Activated naive CD8-positive, alpha-beta T cell treated with anti-CD3 and anti-CD28 coated beads, Interleukin-2, amount 50 U/mL, for 16 hours (primary cell): ENCODE measurements around the gene PI16.
"Not testable (repeated sequence)": the region's sequence is repeated elsewhere in the genome, so short reads cannot be mapped to it uniquely, and the experiment has no call there.

Experiments used
- DNase-seq: peaks from one replicate; pipeline ENCODE4 v3.0.0-alpha.2; 2020; ENCODE audit warnings: low read depth, low spot score

PI16 gene

DNA sequence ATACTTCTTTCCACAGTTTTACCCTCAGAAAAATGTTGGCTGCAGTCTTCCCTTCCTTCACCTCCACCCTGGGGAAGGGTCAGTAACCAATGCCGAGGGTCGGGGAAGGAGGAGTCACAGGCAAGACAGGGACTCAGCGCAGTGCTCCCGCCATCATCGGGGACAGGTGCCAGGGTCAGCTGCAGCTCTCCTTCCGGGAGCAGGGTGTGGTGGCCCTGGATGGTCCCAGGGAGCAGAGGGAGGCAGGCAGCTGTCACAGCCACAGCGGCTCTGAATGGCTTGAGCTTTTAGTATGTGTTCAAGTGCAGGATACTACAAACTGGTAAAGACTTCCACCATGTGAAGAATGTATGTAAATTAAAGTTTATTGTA is 26.0 kb upstream of the PI16 start:
- no peak for DNase-seq

DNA sequence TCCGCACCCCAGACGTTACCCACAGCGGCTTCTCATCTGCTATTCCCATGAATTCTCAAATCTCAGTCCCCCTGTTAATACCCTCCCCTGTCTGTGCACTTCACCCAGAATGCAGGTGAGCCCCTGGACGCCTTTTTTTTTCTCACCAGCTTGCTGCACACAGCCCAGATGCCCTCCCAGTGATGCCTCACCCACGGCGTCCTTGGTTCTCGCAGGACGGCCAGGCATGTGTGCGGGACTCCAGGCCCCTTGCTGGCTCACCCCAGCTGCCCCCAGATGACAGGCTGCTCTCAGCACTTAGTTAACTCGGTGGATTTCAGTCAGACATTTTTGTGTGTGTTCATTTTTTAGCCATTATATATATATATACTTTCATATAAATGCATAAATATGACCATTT is 25.4 kb upstream of the PI16 start:
- DNase-seq, result no peak

DNA sequence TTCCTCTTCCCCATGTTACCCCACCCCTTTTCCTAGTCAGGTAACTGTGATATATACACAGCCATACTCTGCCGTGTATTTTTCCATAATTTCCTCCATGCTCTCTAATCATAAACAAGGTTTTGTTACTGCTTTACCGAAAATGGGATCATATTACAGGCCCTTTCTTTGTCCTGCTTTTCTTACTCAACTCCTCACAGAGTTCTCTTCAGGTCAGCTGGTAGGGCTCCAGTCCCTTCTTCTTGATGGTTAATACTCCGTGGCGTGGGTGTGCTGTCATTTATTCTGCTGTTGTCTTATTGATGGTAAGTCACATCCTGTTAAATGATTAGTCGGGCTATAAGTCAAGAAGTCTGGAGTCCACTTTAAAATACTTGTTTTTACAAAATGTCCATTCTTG is 24.9 kb upstream of the PI16 start:
- no peak for DNase-seq

DNA sequence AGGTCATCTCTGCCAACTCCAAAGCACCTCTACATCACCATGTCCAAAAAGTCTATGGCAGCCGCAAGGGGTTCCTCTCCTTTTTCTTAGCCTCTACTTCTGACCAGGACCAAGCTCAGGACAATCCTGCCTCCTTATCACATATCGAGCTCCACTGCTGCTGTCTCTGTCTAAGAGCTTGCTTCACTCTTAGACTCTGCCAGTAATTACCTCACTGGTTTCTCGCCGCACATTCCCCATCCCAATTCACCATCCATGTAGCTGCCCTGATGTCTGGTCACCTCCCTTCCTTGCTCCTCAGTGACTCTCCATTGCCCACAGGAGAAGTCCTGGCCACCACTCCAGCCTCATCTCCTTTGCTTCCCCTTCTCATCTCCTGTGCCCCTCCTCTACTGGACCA is 24.1 kb upstream of the PI16 start:
- DNase-seq, result no peak

DNA sequence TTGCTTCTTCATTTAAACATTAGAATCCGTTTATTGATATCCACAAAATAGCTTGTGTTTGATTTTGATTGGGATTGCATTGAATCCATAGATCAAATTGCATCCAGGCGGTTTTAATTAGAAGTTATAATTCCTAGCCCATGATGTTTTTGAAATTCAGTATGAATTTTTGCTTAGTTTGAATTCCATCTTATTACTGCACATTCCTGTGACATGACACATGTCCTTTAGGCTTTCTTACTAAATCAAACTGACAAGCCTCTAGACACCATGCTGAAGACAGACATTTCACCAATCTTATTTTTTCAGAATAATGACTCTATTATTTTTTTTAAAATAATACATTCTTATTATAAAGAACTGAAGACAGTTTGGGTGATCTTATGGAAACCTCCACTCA is 21.4 kb upstream of the PI16 start:
- no peak for DNase-seq

DNA sequence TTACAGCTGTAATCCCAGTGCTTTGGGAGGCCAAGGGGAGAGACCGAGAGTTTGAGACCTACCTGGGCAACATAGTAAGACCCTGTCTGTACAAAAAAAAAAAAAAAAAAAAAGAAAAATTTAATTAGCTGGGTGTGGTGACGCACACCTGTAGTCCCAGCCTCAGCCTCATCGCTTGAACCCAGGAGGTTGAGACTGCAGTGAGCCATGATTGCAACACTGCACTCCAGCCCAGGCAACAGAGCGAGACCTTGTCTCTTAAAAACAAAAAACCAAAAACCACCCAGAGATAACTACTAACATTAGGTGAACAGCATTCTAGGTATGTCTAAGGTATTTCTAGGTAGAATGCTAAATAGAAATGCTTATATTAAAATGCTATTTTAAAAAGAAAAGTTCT is 21.0 kb upstream of the PI16 start:
- DNase-seq, result no peak

DNA sequence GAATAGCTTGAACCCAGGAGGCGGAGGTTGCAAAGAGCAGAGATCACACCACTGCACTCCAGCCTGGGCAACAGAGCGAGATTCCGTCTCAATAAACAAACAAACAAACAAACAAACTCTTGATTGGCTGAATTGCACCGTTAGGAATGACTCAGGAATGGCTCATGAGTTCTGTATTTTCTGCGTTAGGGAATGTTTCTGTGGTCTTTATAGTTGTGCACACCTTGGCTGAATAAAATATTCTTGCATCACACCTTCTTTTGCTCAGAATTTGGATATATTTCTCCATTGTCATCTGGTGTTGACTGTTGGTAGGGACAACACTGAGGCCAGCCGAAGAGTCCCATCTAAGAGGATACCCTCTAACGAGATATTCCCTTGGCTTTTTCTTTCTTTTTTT is 19.6 kb upstream of the PI16 start:
- DNase-seq, result no peak

DNA sequence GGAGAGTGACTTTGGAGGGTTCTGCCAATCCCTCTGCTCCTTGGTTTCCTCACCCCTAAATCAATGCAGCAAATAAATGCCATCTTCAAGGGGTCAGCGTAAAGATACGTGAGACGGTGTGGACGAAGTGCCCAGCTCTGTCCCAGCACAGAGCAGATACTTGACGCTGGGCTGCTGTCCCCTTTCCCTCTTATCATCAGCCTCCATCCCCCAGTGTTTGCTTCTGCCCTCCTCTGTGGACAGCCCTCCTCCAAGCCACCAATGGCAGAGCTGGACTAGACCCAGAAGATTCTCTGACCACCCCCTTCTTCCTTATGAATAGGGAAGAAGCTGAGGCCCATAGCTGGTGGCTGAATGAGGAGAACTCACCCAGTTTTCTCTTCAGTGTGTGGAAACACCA is 17.7 kb upstream of the PI16 start:
- no peak for DNase-seq

DNA sequence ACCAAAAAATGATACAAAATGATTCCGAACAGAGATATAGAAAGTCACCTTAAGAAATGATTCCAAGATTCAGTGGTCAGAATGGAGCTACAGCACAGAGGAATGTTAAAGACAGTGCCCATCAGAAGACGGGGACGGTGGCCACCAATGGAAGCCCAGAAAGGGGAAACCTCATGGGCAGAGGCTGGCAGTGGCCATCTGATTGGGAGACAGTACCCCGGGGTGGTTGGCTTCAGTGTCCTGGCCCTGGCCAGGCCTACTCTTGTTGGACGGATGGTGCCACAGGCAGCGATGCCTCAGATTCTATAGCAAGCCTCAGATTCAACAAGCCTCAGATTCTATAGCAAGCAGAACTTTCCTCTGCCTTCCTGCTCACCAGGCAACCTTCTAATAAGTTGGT is 16.6 kb upstream of the PI16 start:
- DNase-seq, result no peak

DNA sequence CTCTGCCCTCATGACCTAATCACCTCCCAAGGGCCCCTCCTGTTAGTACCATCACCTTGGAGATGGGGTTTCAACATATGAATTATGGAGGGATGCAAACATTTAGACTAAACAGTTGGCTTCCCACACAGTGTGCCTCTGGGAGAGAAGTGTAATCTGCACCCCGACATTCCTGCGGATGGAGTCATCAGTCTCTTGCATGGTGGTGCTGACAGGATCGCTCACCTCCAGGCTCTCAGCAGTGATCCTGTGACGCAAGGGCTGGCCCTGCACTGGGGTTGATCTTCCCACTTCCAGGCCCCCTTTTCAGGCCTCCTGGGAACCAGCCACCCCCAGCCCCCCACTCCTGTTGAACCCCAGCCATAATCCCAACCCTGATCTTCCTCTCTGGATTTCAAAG is 16.0 kb upstream of the PI16 start:
- no peak for DNase-seq

DNA sequence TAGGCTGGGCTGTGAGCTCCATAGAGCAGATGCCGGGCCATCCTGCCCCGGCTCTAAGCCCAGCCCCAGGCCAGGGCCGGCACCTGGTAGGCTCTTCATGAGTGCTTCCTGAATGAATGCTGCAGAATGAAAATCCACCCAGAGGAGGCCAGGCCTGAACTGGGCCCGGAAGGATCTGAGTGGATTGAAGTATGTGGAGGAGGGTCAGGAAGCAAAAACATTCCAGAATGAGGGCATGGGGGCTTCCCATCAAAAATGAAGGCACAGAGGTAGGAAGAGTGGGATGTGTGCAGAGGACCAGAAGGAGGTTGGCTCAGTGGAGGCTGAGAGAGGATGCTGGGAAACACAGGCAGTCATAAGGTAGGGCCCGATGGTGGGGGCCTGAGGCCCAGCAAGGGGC is 15.5 kb upstream of the PI16 start:
- not testable (repeated sequence) for DNase-seq

DNA sequence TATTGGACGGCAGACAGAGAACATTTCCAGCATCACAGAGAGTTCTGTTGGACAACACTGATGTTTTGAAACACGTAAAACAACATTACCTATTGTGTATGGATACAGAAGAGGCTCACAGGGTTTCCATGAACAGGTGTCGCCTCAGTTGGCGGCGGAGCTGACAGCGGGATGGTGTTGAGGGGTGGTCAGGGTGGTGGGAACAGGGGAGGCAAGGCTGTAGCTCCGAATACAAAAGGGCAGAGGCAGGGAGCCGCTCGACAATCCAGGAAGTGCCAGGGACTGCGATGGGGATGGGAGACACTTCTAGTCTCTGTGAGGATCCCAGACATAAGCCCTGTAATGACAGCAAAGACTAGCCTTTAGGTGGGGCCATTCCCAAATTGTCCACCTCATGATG is 14.5 kb upstream of the PI16 start:
- DNase-seq, result no peak

DNA sequence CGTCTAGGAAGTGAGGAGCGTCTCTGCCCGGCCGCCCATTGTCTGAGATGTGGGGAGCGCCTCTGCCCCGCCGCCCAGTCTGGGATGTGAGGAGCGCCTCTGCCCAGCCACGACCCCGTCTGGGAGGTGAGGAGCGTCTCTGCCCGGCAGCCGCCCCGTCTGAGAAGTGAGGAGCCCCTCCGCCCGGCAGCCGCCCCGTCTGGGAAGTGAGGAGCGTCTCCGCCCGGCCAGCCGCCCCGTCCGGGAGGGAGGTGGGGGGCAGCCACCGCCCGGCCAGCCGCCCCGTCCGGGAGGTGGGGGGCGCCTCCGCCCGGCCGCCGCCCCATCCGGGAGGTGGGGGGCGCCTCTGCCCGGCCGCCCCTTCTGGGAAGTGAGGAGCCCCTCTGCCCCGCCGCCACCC is 13.0 kb upstream of the PI16 start:
- DNase-seq, result not testable (repeated sequence)

DNA sequence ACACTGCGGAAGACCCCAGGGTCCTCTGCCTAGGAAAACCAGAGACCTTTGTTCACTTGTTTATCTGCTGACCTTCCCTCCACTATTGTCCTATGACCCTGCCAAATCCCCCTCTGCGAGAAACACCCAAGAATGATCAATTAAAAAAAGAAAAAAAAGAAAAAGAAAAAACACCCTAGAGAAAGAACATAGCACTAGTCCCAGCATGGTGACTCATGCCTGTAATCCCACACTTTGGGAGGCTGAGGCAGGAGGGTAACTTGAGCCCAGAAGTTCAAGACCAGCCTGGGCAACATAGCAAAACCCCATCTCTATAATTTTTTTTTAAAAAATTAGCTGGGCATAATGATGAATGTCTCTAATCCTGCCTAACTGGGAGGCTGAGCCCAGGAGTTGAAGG is 12.2 kb upstream of the PI16 start:
- not testable (repeated sequence) for DNase-seq

DNA sequence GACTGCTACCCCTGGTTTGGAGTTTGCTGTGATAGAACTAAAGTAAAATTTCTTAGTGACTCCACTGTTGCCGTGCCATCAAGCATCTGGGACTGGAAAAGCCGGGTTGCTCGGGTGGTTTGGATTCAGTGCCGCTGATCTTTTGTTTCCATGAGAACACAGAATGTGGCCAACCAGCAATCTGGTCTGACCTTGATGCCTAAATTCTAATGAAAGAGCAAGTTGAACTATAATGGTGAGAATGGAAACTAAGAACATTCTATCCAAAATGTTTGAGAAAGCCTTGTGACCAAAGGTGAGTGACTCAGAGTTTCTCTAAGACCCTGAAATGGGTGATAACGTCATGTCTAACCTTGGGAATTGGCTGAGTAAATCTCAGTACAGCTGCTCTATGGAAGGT is 9.9 kb upstream of the PI16 start:
- no peak for DNase-seq

DNA sequence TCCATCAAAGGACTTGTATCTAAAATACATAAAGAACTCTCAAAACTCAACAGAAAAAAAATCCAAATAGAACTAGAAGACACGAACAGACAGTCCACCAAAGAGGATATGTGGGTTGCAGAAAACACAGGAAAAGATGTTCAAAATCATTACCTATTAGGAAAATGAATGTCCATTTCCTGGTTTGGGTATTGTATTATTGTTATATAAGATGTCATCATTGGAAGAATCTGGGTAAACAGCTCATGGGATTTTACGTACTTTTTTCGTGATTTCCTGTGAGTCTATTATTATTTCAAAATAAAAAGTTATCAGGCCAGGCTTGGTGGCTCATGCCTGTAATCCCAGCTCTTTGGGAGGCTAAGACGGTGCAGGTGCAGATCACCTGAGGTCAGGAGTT is 9.2 kb upstream of the PI16 start:
- DNase-seq, result no peak

DNA sequence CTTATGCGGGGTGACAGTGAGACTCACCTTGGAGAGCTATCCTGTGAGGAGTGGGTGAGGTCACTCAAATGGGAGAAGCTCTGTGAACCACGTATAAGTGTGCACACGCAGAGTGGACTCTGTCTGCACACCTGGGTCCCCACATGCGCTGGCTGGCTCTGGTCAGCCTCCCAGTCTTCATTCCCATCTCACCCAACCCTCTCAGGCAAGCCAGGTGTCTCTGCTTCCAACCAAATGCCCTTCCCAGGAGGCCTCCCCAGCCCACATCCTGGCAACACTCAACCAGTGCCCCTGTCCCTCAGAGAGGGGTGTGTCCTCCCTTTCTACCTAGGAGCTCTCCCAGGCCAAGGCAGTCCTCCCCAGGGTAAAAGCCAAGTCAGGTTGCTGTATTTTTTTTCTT is 8.0 kb upstream of the PI16 start:
- no peak for DNase-seq

DNA sequence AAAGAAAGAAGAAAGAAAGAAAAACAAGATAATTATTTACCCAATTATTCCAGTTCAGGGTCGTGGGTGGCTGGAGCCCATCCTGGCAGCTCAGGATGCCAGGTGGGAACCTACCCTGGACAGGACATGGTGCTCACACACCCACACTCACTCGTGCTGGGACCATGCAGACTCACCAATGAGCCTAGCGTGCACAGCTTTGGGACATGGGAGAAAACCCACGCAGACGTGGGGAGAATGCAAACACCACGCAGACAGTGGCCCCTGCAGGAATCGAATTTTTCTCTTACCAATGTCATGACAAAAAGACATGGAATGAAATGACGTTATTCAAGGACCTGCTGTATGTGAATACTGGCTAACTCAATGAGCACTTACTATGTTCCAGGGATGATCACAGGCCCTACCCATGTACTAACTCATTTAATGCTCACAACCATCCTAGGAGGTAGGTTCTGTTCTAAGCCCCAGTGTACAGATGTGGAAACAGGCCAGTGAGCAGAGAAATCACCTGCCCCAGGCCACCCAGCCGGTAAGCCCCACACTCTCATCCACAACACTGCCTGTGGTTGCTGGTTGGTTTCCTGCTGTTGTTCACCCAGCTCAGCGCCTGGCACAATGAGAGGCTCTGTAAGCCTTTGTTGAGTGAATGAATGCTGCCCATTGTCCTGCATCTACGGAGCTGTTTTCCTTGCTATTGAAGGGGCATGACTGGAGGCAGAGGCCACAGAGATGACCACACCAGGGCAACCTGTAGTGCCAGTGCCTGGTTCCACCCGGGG is 6.8 kb upstream of the PI16 start:
- no peak for DNase-seq

DNA sequence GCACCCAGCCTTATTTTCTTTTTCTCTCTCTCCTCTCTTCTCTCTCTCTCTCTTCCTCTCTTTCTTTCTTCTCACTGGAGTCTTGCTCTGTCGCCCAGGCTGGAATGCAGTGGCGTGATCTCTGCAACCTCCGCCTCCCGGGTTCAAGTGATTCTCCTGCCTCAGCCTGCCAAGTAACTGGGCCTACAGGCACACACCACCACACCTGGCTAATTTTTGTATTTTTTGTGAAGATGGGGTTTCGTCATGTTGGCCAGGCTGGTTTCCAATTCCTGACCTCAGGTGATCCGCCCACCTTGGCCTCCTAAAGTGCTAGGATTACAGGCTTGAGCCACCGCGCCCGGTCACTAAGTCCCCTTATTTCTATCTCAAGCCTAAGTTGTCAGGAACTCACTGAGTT is 5.5 kb upstream of the PI16 start:
- not testable (repeated sequence) for DNase-seq

DNA sequence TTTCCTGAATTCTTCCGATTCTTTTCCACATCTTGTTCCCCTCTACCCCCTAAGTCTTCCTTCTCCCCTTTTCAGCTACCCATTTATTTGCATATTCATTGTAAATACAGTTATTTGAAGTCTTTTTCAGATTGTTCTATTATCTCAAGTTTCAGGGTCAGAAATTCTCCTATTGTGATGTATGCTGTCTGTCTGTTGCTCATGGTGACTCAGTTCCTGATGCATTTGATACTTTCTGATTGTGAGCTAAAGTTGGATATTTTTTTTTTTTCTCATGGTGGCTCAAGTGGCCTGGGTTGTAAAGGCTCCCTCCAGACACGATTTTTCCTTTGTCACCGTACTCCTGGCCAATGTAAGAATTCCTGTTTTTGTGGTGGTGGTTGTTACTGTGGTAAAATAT is 4.9 kb upstream of the PI16 start:
- DNase-seq, result no peak

DNA sequence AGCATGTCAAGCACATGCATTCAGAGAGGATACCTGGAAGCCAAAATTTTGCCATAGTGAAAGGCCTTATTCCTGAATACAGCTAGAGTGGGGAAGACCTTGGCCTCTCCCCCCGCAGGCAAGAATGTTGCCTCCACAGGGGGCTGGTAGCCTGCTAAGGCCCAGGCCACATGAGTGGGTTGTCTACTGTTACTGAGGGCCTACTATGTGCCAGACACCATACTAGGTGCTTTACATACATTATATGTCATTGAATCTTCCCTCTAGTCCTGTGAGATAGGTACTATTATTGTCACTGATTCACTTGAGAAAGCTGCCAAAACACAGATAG is 642 bp upstream of the PI16 start:
- no peak for DNase-seq

DNA sequence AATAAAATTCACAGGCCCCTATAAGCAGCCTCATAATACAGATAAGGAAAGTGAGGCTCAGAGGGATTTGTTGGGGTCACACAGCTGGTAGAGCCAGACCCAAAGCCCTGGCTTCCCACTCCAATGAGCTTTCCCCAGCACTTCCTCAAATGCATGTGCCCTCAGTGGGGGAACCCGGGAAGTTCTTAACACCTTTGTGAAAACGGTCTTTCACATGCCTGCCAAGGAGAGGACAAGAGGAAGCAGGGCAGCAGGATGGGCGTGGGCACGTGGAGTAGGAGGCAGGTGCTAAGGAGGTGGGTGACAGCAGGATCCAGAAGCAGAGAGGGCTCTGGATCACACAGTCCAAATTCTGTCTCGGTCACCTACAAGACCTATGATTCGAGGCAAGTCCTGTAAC is 598 bp downstream of the PI16 start:
- DNase-seq, result no peak

DNA sequence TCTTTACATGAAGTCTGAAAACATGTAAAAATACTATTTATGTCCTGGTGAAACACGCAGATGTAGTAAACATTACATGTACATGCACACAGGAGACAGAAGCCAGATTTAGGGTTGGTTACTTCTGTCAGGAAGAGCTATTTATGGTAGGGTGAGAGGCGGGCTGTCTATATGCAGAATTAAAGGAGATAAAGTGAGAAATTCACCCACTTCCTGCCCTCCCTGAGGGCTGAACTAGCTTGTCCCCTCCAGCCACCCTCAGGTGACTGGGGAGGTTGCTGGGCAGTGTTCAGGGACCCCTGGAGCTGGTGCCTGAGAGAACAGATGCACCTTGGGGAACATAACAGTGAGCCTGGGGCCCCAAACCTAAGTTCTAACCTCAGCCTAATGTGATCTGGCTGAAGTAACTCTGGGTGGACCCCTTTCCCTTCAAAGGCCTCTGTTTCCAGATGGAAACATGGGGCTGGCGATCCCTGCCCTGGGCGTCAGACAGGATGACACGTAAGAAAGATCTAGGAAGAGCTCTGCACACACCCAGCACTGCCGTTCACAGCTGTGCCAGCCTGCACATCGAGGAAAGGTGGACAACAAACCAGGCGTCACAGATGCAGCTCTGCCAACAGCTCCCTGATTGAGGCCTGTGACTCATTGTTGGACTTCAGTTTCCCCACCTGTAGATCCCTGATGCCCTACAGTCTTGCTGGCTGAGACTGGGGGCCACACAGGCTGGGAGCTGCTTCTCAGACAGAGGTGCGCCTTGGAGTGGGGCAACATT is 1.3 kb downstream of the PI16 start:
- no peak for DNase-seq

DNA sequence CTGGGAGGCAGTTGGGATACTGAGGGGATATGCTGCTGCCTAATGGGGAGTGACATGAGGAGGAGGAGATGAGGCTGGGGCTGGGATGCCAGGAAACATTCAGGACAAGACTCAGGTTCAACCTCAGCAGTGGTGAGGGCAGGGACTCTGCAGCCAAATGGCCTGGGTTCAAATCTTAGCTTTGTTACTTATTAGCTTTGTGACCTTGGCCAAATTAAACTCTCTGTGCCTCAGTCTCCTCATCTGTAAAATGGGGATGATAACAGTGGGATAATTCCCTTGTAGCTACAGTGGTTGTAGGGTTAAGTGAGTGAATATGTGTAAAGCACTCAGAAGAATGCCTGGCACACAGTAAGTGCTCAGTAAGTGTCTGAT is 1.9 kb downstream of the PI16 start:
- DNase-seq, result no peak
